Neural cell (in vitro differentiated cells): ENCODE data around the gene KDM5D. TPM values are rescaled to one million over a fixed set of nuclear protein-coding genes. Genes with fewer than 3 reads are reported as not detected.

Experiments
- H2AFZ ChIP-seq: fragments of 200-600, 300-800 bp; sonication (generic), shearing (Covaris generic); 2 replicates; pipeline ENCODE4 v1.6.0; 2014; ENCODE audit warnings: low read depth, mild to moderate bottlenecking, antibody characterized with exemption, low read length, moderate library complexity
- H3F3A ChIP-seq: fragments of 200-600 bp; shearing (Covaris generic); 2 replicates; pipeline ENCODE4 v1.6.1; 2016; ENCODE audit warnings: mild to moderate bottlenecking, moderate library complexity, mixed read lengths, antibody characterized with exemption, low read length; ENCODE audit not compliant: insufficient read depth, poor library complexity, severe bottlenecking
- H3K27ac ChIP-seq: fragments of 200-600, 300-800 bp; sonication (generic), shearing (Covaris generic); 2 replicates; pipeline ENCODE4 v1.5.1; 2014; ENCODE audit warnings: mild to moderate bottlenecking, low read length, moderate library complexity
- H3K27me3 ChIP-seq: fragments of 300-800, 200-600 bp; sonication (generic), shearing (Covaris generic); 2 replicates; pipeline ENCODE4 v1.6.0; 2014; ENCODE audit warnings: mild to moderate bottlenecking, low read depth, low read length, moderate library complexity; ENCODE audit not compliant: insufficient read depth
- H3K36me3 ChIP-seq: fragments of 300-800, 200-600 bp; sonication (generic), shearing (Covaris generic); 2 replicates; pipeline ENCODE4 v1.5.1; 2014; ENCODE audit warnings: mild to moderate bottlenecking, antibody characterized with exemption, low read length, moderate library complexity; ENCODE audit not compliant: insufficient read depth
- H3K4me2 ChIP-seq: fragments of 300-800, 200-600 bp; sonication (generic), shearing (Covaris generic); 2 replicates; pipeline ENCODE4 v1.6.0; 2014; ENCODE audit warnings: mild to moderate bottlenecking, low read length
- H3K4me3 ChIP-seq: fragments of 300-800, 200-600 bp; sonication (generic), shearing (Covaris generic); 2 replicates; pipeline ENCODE4 v1.5.1; 2014; ENCODE audit warnings: mild to moderate bottlenecking, low read length, moderate library complexity
- H3K79me2 ChIP-seq: fragments of 200-600 bp; shearing (Covaris generic); replicated peaks from 2 replicates; pipeline ENCODE4 v1.6.0; 2014; ENCODE audit warnings: mild to moderate bottlenecking, low read length, moderate library complexity; ENCODE audit not compliant: insufficient read depth
- H3K9ac ChIP-seq: fragments of 300-800, 200-600 bp; sonication (generic), shearing (Covaris generic); 2 replicates; pipeline ENCODE4 v1.6.1; 2016; ENCODE audit warnings: mild to moderate bottlenecking, low read length, mixed read lengths
- H3K9me2 ChIP-seq: fragments of 200-600 bp; shearing (Covaris generic); 2 replicates; pipeline ENCODE4 v1.6.1; 2016; ENCODE audit warnings: mild to moderate bottlenecking, low read length, mixed read lengths; ENCODE audit not compliant: insufficient read depth
- H3K9me3 ChIP-seq: fragments of 200-600, 300-800 bp; sonication (generic), shearing (Covaris generic); 2 replicates; pipeline ENCODE4 v1.6.1; 2016; ENCODE audit warnings: mild to moderate bottlenecking, mixed run types, low read length, moderate library complexity, mixed read lengths
- H4K20me1 ChIP-seq: fragments of 200-600 bp; shearing (Covaris generic); 2 replicates; pipeline ENCODE4 v1.6.1; 2016; ENCODE audit warnings: mild to moderate bottlenecking, mixed run types; ENCODE audit not compliant: insufficient read depth
- EP300 ChIP-seq: fragments of 450-650 bp; conservative IDR thresholded peaks from 2 replicates; pipeline ENCODE4 v1.6.1; 2014; ENCODE audit warnings: antibody characterized with exemption, mild to moderate bottlenecking, moderate library complexity; ENCODE audit not compliant: poor library complexity, severe bottlenecking
- EZH2 ChIP-seq: fragments of 200-600, 300-800 bp; shearing (Covaris generic), sonication (generic); IDR thresholded peaks from 2 replicates; pipeline ENCODE4 v1.6.1; 2014; ENCODE audit warnings: antibody characterized with exemption, low read length, borderline replicate concordance, mild to moderate bottlenecking; ENCODE audit not compliant: insufficient read depth, poor library complexity, severe bottlenecking
- MXI1 ChIP-seq: fragments of 450-650 bp; conservative IDR thresholded peaks from 2 replicates; pipeline ENCODE4 v1.6.1; 2014; ENCODE audit warnings: antibody characterized with exemption, mild to moderate bottlenecking; ENCODE audit not compliant: poor library complexity, severe bottlenecking
- POLR2AphosphoS5 ChIP-seq: IDR thresholded peaks from 2 replicates; pipeline ENCODE4 v1.6.1; 2012
- RAD21 ChIP-seq: fragments of 450-650 bp; conservative IDR thresholded peaks from 2 replicates; pipeline ENCODE4 v1.6.1; 2014; ENCODE audit warnings: antibody characterized with exemption, mild to moderate bottlenecking, moderate library complexity
- SMC3 ChIP-seq: fragments of 450-650 bp; conservative IDR thresholded peaks from 2 replicates; pipeline ENCODE4 v1.6.1; 2014; ENCODE audit warnings: antibody characterized with exemption, mild to moderate bottlenecking, moderate library complexity; ENCODE audit not compliant: poor library complexity
- TAF1 ChIP-seq: IDR thresholded peaks from 2 replicates; pipeline ENCODE4 v1.6.1; 2012; ENCODE audit warnings: low read depth
- polyA plus RNA-seq: library from polyadenylated mRNA; depleted of rRNA; stranded (reverse); fragments of >200 nt; gene quantifications from 2 replicates; pipeline ENCODE4 v1.2.3, GENCODE V29; 2014
- TF ChIP-seq, protein P1 (sequence below): IDR thresholded peaks from 2 replicates; pipeline ENCODE4 v1.6.1; 2012; ENCODE audit warnings: borderline replicate concordance
- TF ChIP-seq, protein P2 (sequence below): fragments of 450-650 bp; IDR thresholded peaks from 2 replicates; pipeline ENCODE4 v1.5.1; 2014; ENCODE audit warnings: antibody characterized with exemption, mild to moderate bottlenecking, moderate library complexity; ENCODE audit not compliant: poor library complexity, severe bottlenecking

The KDM5D gene
- polyA plus RNA-seq, 1 donor from 2014 or later: 33.7 TPM

DNA sequence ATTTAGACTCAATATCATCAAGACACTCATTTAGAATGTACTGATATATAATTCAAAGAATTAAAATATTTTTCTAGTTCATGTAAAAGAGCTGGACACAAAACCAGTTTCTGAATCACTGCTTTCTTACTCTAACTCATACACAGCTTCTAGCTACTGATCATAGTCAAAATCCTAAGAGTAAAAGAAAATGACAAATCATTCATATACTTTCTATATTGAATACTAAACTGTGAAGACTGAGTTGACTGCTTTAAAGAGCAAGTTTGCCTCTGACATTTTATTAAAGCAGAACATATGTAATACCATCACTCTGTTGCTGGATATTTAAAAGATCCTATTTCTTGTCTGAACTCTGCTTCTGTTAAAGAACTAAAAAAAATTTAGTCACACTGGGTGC, 2.4 kb downstream of the KDM5D start:
- Histone ChIP-seq H3K9me2 (no peaks in the 10 kb centered on the region), H3K27me3 (no peaks in the 10 kb centered on the region), H3F3A (no peaks in the 10 kb centered on the region), H3K9ac (no peak overlapping the region), H3K36me3 (peaks cover 3% of the 10 kb centered on the region), H3K27ac (no peak overlapping the region), H3K79me2 (peaks cover 16% of the 10 kb centered on the region), H3K4me2 (no peak overlapping the region), H3K4me3 (no peak overlapping the region), H4K20me1 (no peaks in the 10 kb centered on the region), H3K9me3 (no peaks in the 10 kb centered on the region), H2AFZ (no peak overlapping the region)
- no peak for TF ChIP-seq SMC3
- TF ChIP-seq, protein P1, sequence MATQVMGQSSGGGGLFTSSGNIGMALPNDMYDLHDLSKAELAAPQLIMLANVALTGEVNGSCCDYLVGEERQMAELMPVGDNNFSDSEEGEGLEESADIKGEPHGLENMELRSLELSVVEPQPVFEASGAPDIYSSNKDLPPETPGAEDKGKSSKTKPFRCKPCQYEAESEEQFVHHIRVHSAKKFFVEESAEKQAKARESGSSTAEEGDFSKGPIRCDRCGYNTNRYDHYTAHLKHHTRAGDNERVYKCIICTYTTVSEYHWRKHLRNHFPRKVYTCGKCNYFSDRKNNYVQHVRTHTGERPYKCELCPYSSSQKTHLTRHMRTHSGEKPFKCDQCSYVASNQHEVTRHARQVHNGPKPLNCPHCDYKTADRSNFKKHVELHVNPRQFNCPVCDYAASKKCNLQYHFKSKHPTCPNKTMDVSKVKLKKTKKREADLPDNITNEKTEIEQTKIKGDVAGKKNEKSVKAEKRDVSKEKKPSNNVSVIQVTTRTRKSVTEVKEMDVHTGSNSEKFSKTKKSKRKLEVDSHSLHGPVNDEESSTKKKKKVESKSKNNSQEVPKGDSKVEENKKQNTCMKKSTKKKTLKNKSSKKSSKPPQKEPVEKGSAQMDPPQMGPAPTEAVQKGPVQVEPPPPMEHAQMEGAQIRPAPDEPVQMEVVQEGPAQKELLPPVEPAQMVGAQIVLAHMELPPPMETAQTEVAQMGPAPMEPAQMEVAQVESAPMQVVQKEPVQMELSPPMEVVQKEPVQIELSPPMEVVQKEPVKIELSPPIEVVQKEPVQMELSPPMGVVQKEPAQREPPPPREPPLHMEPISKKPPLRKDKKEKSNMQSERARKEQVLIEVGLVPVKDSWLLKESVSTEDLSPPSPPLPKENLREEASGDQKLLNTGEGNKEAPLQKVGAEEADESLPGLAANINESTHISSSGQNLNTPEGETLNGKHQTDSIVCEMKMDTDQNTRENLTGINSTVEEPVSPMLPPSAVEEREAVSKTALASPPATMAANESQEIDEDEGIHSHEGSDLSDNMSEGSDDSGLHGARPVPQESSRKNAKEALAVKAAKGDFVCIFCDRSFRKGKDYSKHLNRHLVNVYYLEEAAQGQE: no peak
- no peak for TF ChIP-seq EZH2
- no peak for TF ChIP-seq EP300
- TF ChIP-seq MXI1: no peak
- TF ChIP-seq, protein P2, sequence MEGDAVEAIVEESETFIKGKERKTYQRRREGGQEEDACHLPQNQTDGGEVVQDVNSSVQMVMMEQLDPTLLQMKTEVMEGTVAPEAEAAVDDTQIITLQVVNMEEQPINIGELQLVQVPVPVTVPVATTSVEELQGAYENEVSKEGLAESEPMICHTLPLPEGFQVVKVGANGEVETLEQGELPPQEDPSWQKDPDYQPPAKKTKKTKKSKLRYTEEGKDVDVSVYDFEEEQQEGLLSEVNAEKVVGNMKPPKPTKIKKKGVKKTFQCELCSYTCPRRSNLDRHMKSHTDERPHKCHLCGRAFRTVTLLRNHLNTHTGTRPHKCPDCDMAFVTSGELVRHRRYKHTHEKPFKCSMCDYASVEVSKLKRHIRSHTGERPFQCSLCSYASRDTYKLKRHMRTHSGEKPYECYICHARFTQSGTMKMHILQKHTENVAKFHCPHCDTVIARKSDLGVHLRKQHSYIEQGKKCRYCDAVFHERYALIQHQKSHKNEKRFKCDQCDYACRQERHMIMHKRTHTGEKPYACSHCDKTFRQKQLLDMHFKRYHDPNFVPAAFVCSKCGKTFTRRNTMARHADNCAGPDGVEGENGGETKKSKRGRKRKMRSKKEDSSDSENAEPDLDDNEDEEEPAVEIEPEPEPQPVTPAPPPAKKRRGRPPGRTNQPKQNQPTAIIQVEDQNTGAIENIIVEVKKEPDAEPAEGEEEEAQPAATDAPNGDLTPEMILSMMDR: no peak
- no peak for TF ChIP-seq POLR2AphosphoS5
- no peak for TF ChIP-seq RAD21
- TF ChIP-seq TAF1: no peak

DNA sequence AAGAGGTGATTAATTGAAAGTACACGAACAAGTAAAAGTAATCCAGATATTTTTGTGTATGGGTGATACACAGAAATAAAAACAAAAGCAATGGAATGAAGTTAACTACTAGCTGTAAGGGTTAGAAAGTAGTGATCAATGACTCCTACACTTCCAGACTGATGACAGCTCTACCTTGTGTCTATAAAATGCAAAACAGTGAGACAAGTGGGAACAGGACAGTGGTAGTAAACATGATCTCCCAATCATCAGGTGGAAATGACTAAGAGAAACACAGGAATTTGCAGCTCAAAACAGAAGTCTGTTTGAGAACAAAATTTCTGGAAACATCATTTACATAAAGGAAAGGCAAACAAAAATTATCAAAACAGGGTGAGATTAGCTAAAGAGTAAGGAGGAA, 10.1 kb downstream of the KDM5D start:
- Histone ChIP-seq H3K36me3 (peaks cover 3% of the 10 kb centered on the region), H3K9me3 (no peaks in the 10 kb centered on the region), H3K79me2 (no peaks in the 10 kb centered on the region), H4K20me1 (no peaks in the 10 kb centered on the region), H3K27me3 (no peaks in the 10 kb centered on the region), H2AFZ (no peak overlapping the region), H3K9ac (no peak overlapping the region), H3K9me2 (no peaks in the 10 kb centered on the region), H3F3A (no peaks in the 10 kb centered on the region), H3K4me3 (no peak overlapping the region), H3K4me2 (no peak overlapping the region), H3K27ac (no peak overlapping the region)
- TF ChIP-seq MXI1: no peak
- TF ChIP-seq, protein P2: no peak
- no peak for TF ChIP-seq EP300
- TF ChIP-seq RAD21: no peak
- TF ChIP-seq, protein P1: no peak
- no peak for TF ChIP-seq SMC3
- no peak for TF ChIP-seq POLR2AphosphoS5
- no peak for TF ChIP-seq EZH2
- no peak for TF ChIP-seq TAF1
